Measurements from ENCODE around the gene ONECUT1.
"Not testable (repeated sequence)": the region's sequence is repeated elsewhere in the genome, so short reads cannot be mapped to it uniquely, and the experiment has no call there.

The ONECUT1 gene

GRCh38 chr15:52790169-52790708, at the start of gene ONECUT1:
Gene ONECUT1, minus strand, starts transcription at chr15:52790336. Its CDS starts 452 bp downstream, at chr15:52789884.
- in situ Hi-C loops (cut with MboI; ENCODE audit: low sequenced_read_pairs): no loop called here

DNA sequence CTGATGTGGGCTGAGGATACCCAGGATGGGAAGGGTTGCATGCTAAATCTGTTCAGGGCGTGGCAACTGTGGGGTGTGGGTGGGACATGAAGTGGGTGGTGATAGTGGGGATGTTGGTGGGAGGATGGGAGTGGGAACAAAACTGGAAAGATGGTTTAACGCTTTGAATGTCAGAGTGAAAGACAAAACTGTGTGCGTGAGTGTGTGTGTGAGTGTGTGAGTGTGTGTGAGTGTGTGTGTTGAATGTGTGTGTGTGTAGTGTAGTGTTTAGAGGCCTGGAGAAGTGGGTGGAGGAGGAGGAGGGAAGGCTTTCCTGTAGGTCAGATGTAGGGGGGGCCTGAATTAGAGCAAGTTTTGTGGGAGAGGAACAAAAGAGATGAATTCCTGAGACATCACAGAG, 44.2 kb upstream of the ONECUT1 start:
- in situ Hi-C loops (cut with MboI; ENCODE audit: low sequenced_read_pairs): no loop called here

GRCh38 chr15:52824169-52824942, 34.2 kb upstream of the ONECUT1 start:
- in situ Hi-C loops (cut with MboI; ENCODE audit: low sequenced_read_pairs): not testable (repeated sequence)

DNA sequence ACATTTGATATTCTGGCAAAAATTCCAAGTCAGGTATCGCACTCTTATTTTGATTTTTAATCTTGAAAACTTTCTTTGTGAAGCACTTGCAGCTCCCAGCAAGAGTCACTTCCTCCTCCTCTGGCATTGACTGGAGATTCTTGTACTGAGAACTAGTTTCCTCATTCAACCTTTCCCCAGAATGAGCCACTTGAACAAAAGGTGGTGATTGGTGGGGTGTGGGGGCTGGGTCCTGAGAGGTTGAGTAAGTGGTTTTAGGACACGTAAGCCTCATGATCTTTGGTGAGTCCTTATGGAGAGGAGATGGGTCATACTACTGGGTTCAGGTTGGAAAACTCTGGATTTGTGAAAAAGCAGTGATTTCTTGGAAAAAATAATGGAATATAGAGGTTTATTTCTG, 32.3 kb upstream of the ONECUT1 start:
- in situ Hi-C loops (cut with MboI; ENCODE audit: low sequenced_read_pairs): no loop called here

DNA sequence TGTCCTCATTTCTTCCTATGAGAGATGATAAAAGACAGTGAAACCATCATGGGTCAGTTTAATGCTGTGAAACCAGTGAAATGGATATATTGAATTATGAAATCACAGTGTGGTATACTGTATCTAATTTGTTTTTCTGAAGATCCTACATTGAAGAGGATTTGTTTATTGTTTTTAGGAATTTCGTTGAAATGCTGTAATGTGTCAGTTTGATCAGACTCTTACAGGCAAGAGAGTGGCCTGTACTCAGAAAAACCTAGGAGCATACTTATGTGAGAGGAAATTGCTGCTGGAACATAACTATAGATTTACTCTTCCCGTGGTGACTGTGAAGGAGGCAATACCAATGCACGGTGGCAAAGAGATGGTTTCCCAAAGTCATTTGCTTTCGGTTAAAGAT, 29.1 kb upstream of the ONECUT1 start:
- in situ Hi-C loops (cut with MboI; ENCODE audit: low sequenced_read_pairs): no loop called here

- in situ Hi-C loops (cut with MboI; ENCODE audit: low sequenced_read_pairs): not testable (repeated sequence)
Observed at GRCh38 chr15:52815899-52816298, 25.8 kb upstream of the ONECUT1 start.

GRCh38 chr15:52808996-52809395, 18.9 kb upstream of the ONECUT1 start:
- in situ Hi-C loops (cut with MboI; ENCODE audit: low sequenced_read_pairs): no loop called here

- in situ Hi-C loops (cut with MboI; ENCODE audit: low sequenced_read_pairs): no loop called here
Observed at GRCh38 chr15:52808441-52808840, 18.3 kb upstream of the ONECUT1 start.

- in situ Hi-C loops (cut with MboI; ENCODE audit: low sequenced_read_pairs): no loop called here
Observed at GRCh38 chr15:52806284-52806655, 16.1 kb upstream of the ONECUT1 start.

DNA sequence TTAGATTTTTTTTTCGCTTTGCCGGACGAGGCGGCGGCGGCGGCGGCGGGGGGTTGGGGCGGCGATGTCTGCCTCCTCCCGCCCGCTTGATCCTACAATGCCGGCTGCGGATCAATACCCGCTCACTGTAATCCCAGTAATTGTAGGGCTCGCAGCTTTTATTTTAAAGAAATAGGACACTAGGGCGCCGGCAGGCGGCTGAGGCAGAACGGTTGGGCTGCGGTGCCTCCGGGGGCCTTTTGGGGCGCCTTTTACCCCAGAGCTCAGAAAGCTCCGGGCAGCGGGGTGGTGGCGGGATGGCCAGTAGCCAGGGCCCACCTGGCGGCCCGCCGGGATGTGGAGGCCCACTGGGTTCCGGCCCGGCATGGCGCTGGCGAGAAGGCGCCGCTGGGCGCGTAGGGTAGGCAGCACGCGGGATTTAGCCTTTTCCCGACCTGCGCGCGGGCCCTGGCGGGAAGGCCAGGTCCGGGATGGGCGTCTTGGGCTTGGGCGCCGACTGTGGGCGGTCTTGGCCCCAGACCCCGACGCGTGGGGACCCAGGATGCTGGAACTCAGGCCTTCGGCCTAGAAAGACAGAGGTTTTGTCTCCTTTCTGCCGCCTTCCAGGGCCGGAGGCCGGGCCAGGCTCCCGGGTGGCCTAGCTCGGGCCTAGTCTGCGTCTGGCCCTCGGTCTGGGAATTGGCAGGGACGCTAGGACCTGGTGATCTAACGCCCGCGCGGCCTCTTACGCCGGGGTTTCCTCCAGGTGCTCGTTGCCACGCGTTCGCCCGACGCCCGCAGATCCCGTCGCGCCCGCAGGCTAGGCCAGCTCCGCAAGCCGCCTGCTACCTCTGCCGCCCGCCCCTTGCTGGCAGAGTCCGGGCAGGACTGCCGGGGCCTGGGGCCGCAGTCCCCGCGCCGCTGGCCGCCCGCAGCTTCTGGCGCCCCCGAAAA, 15.5 kb upstream of the ONECUT1 start:
- in situ Hi-C loops (cut with MboI; ENCODE audit: low sequenced_read_pairs): no loop called here

DNA sequence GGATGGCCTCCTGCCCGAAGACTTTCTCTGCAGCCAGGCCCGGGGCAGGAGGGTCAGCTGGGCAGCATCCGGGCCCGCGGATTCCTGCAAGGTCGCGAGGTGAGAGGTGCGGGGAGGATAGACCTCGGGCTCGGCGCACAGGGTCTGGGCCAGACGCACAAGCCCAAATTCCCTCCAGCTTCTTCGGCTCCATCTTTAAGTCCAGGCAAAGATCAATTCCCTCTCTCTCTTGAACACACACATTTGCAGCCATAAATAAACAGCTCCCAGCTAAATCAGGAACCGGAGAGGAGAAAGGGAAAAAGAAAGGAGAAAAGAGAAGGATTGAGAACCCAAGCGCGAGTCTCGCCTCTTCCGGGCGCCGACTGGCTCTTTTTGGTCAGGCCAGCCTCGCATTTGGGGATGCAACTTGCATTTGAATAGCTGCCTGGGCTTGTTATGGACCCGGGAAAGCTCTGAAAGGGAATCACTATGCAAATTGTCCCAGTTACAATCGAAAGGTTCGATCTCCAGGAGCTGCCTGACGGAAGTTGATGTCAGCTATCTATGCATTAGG, 14.5 kb upstream of the ONECUT1 start:
- in situ Hi-C loops (cut with MboI; ENCODE audit: low sequenced_read_pairs): no loop called here

GRCh38 chr15:52803467-52804306, 13.6 kb upstream of the ONECUT1 start:
- in situ Hi-C loops (cut with MboI; ENCODE audit: low sequenced_read_pairs): no loop called here

DNA sequence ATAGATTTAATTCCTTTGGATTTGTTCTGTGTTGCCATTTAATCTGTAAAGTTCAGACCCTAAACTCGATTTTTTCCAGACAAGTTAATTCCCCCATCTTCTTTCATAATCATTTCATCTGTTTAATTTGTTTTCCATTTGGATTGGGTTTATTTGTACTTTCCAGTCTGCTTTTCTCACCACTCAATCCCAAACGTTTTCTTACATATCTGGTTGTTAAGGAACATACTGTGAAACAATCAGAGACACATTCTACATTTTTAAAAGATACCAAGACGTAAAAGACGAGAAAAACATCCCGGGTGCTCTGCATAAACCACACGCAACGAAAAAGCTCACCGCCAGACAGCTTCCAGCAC, 13.0 kb upstream of the ONECUT1 start:
- in situ Hi-C loops (cut with MboI; ENCODE audit: low sequenced_read_pairs): no loop called here

GRCh38 chr15:52802110-52802509, 12.0 kb upstream of the ONECUT1 start:
- in situ Hi-C loops (cut with MboI; ENCODE audit: low sequenced_read_pairs): no loop called here

DNA sequence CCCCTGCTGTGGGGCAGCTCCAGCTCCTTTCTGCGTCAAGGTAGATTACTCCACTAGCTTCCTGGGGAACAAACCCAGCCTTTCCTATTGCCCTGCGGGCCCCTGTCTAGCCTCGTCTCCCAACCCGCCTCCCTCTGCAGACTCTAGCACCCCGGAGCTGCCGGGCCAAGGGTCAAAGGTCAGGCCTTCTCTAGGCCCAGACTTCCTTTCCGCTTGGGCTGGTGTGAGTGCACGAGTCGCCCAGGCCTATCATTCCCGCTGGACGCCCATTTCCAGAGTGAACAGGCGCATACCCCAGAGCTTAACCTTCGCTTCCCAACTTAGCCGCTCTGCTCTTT, 11.6 kb upstream of the ONECUT1 start:
- in situ Hi-C loops (cut with MboI; ENCODE audit: low sequenced_read_pairs): no loop called here

GRCh38 chr15:52800828-52801747, 11.0 kb upstream of the ONECUT1 start:
- in situ Hi-C loops (cut with MboI; ENCODE audit: low sequenced_read_pairs): no loop called here

DNA sequence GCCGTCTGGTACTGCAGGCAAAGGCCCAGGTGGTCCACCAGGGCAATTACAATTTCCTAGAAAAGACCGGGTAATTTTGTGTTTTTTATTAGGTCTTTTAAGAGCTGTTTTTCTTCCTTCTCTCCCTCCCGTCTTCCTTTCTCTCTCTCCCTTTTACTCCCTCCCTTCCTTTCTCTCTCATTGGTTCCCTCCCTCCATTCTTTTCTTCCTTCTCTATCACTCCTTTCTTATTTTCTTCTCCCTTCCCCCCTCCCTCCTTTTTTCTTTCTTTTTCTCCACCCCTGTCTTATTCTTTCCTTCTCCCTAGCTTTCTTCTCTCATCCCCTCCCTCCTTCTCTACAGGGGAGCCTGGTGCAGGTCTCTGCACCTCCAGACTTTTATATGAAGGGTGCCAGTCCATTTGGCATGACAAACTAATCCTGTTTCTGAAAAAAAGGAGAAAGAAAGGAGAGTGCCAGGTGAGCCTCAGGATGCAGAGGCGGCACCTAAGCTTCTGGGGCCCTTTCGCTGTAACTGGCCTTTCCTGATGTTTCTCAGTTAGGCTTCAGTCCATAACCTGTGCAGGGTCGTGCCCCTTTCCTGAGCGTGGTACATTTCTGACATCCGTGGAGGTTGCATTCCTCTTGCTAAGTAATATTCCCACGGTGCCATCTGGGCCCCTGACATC, 9.1 kb upstream of the ONECUT1 start:
- in situ Hi-C loops (cut with MboI; ENCODE audit: low sequenced_read_pairs): no loop called here

DNA sequence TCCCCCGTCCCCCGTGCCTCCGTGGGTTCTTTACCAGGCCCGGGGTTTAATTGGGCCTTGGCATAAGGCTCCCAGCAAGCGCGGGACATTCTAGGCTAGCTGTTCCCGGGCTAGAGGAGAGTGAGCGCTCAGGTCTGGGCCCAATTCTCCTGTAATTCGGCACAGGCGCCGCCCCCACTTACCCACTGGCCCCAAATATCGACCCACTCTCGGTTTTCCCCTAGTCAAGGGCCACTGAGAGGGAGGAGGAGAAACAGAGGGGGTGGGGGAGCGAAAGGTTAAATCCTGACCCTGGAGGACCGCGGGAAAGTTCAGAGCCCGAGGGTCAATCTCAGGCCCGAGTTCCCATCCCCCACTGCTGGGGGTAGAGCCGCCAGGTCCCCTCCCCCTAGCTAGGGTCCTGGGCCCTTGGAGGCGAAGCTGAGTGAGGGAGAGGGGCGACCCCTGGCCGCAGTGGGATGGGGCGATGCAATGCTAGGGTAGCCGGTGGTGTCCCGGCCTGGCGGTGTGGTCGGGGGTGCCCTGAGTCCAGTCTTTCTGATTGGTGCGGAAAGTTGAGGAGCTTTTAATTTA, 8.5 kb upstream of the ONECUT1 start:
- in situ Hi-C loops (cut with MboI; ENCODE audit: low sequenced_read_pairs): no loop called here

All from HL-60/S4 (cell line).